ENCODE data around the gene STAC3. TPM values are rescaled to one million over a fixed set of nuclear protein-coding genes. Genes with fewer than 3 reads are reported as not detected.

STAC3 gene
- total and polyA plus RNA-seq, 9 of the 15 experiments (the other 6 are each of a cell fraction or from before 2014, with no cell fraction given), result 0.45 to 6.4 (median 3.3) TPM

DNA sequence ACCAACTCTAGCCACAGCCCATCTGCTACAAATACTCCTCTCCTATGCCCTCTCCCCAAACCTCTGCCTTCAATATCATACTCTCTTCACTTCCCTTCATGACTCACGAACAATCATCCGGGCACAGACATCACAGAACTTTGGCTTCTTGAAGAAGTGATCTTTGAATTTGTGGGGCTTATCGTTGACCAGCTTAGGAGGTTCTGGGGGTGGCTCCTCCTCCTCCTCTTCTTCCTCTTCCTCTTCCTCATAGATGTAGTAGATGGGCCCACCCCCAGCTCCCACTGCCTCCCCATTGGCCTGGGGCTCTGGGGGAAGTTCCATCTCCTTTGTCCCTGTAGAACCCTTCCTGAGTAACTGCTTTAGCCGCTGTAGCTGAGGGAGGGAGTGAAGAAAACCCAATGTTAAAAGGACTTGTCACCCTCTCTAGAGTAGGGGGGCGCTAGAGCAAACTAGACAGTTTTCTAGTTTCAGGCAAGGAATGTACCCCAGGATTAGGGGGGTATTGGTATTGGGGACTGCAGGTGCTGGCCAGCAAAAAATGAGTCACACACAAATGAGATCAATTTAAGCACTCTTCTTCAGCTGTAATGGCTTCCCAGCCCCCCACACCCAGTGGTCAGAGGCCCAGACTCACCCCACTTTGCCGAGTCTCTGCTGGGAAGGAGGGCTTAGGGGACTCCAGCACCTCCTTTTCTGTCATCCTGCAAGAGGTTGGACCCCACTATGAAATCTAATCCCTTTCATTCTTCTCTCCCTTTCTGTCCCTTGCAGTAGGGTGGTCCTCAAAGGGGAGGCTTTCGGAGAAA, 1.8 kb downstream of the STAC3 start (continued):
- TF ChIP-seq, protein P1, sequence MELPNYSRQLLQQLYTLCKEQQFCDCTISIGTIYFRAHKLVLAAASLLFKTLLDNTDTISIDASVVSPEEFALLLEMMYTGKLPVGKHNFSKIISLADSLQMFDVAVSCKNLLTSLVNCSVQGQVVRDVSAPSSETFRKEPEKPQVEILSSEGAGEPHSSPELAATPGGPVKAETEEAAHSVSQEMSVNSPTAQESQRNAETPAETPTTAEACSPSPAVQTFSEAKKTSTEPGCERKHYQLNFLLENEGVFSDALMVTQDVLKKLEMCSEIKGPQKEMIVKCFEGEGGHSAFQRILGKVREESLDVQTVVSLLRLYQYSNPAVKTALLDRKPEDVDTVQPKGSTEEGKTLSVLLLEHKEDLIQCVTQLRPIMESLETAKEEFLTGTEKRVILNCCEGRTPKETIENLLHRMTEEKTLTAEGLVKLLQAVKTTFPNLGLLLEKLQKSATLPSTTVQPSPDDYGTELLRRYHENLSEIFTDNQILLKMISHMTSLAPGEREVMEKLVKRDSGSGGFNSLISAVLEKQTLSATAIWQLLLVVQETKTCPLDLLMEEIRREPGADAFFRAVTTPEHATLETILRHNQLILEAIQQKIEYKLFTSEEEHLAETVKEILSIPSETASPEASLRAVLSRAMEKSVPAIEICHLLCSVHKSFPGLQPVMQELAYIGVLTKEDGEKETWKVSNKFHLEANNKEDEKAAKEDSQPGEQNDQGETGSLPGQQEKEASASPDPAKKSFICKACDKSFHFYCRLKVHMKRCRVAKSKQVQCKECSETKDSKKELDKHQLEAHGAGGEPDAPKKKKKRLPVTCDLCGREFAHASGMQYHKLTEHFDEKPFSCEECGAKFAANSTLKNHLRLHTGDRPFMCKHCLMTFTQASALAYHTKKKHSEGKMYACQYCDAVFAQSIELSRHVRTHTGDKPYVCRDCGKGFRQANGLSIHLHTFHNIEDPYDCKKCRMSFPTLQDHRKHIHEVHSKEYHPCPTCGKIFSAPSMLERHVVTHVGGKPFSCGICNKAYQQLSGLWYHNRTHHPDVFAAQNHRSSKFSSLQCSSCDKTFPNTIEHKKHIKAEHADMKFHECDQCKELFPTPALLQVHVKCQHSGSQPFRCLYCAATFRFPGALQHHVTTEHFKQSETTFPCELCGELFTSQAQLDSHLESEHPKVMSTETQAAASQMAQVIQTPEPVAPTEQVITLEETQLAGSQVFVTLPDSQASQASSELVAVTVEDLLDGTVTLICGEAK (IDR thresholded peaks at IDR 0.05), result 0 out of 2 replicates have a peak, but pooled peaks have one; percentile 31
- TF ChIP-seq, protein P1 (CRISPR knock-in tag; IDR thresholded peaks at IDR 0.05), result no peak
- TF ChIP-seq KLF13 (tag; IDR thresholded peaks at IDR 0.05; ENCODE audit: borderline replicate concordance, low read depth) (no peak), UBTF (IDR thresholded peaks at IDR 0.05; ENCODE audit: borderline replicate concordance in 1 of 2, low read depth in 2 of 2, low read length in 2 of 2) (0 out of 4 replicates have a peak, but pooled peaks of 1 of the 2 experiments have one; percentile 29)
- TF ChIP-seq, protein P2, sequence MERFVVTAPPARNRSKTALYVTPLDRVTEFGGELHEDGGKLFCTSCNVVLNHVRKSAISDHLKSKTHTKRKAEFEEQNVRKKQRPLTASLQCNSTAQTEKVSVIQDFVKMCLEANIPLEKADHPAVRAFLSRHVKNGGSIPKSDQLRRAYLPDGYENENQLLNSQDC (CRISPR knock-in tag; IDR thresholded peaks at IDR 0.05), result no peak
